Astrocyte (in vitro differentiated cells and primary cell): ENCODE results near the gene CASK. TPM values are rescaled to one million over a fixed set of nuclear protein-coding genes. Genes with fewer than 3 reads are reported as not detected.

Source experiments
- DNase-seq: peaks from one replicate; pipeline ENCODE4 v3.0.0-alpha.2; 2010; ENCODE audit warnings: low read depth
- FAIRE-seq: peaks from 2 replicates; lab custom pipeline; 2011; peaks lifted over from hg19 to GRCh38; lab: Jason Lieb, UNC
- H2AFZ ChIP-seq: 2 replicates; pipeline ENCODE4 v1.6.0; 2012; ENCODE audit warnings: low read depth, low read length, inconsistent platforms
- H3K27ac ChIP-seq: 2 replicates; pipeline ENCODE4 v1.5.1; 2011; ENCODE audit warnings: low read depth, low read length, inconsistent platforms
- H3K27me3 ChIP-seq: 2 replicates; pipeline ENCODE4 v1.6.0; 2011; ENCODE audit warnings: low read length, inconsistent platforms; ENCODE audit not compliant: insufficient read depth
- H3K36me3 ChIP-seq: 2 replicates; pipeline ENCODE4 v1.5.1; 2011; ENCODE audit warnings: low read length, inconsistent platforms; ENCODE audit not compliant: insufficient read depth
- H3K4me1 ChIP-seq: 2 replicates; pipeline ENCODE4 v1.5.1; 2011; ENCODE audit warnings: low read length, inconsistent platforms; ENCODE audit not compliant: insufficient read depth
- H3K4me2 ChIP-seq: 2 replicates; pipeline ENCODE4 v1.6.0; 2012; ENCODE audit warnings: low read length, inconsistent platforms
- H3K4me3 ChIP-seq: 2 replicates; pipeline ENCODE4 v1.5.1; 2011; ENCODE audit warnings: low read depth, mild to moderate bottlenecking, low read length, inconsistent platforms; ENCODE audit not compliant: insufficient read depth
- H3K79me2 ChIP-seq: 2 replicates; pipeline ENCODE4 v1.6.0; 2012; ENCODE audit warnings: mild to moderate bottlenecking, low read length, inconsistent platforms; ENCODE audit not compliant: insufficient read depth
- H3K9ac ChIP-seq: 2 replicates; pipeline ENCODE4 v1.6.0; 2012; ENCODE audit warnings: mild to moderate bottlenecking, low read length, inconsistent platforms
- H3K9me3 ChIP-seq: 2 replicates; pipeline ENCODE4 v1.5.1; 2012; ENCODE audit warnings: low read depth, mild to moderate bottlenecking, low read length, inconsistent platforms; ENCODE audit not compliant: insufficient read depth
- H4K20me1 ChIP-seq: 2 replicates; pipeline ENCODE4 v1.6.0; 2012; ENCODE audit warnings: low read length, inconsistent platforms; ENCODE audit not compliant: insufficient read depth
- H3K27ac Mint-ChIP-seq: one replicate; pipeline ENCODE4 v1.8.0; 2021; ENCODE audit warnings: mild to moderate bottlenecking, mixed read lengths; ENCODE audit not compliant: unreplicated experiment
- H3K27me3 Mint-ChIP-seq: one replicate; pipeline ENCODE4 v1.8.0; 2021; ENCODE audit warnings: low read depth, mixed read lengths; ENCODE audit not compliant: unreplicated experiment
- H3K36me3 Mint-ChIP-seq: one replicate; pipeline ENCODE4 v1.8.0; 2021; ENCODE audit warnings: low read depth, mixed read lengths; ENCODE audit not compliant: unreplicated experiment
- H3K4me1 Mint-ChIP-seq: one replicate; pipeline ENCODE4 v1.8.0; 2021; ENCODE audit warnings: low read depth, mixed read lengths; ENCODE audit not compliant: unreplicated experiment
- H3K4me3 Mint-ChIP-seq: one replicate; pipeline ENCODE4 v1.8.0; 2021; ENCODE audit warnings: mild to moderate bottlenecking, moderate library complexity, mixed read lengths; ENCODE audit not compliant: unreplicated experiment
- H3K9me3 Mint-ChIP-seq: one replicate; pipeline ENCODE4 v1.8.0; 2021; ENCODE audit warnings: mild to moderate bottlenecking, mixed read lengths; ENCODE audit not compliant: unreplicated experiment
- EZH2 ChIP-seq: IDR thresholded peaks from 2 replicates; pipeline ENCODE4 v1.6.1; 2012; ENCODE audit warnings: mild to moderate bottlenecking, low read length, inconsistent platforms; ENCODE audit not compliant: insufficient read depth
- total RNA-seq: library from RNA; stranded (reverse); gene quantifications from 2 replicates; pipeline ENCODE4 v1.2.1, GENCODE V29; 2021
- TF ChIP-seq, protein P1 (sequence below): IDR thresholded peaks from 2 replicates; pipeline ENCODE4 v1.5.1; 2011; ENCODE audit warnings: low read depth, mild to moderate bottlenecking, inconsistent platforms, low read length, moderate library complexity; ENCODE audit not compliant: insufficient read depth

CASK gene
- total RNA-seq, 1 donor from 2014 or later: 99.3 TPM

GRCh38 chrX:41507919-41508318 is 415.4 kb downstream of the CASK start:
- Histone ChIP-seq H3K9ac (no peak overlapping the region), H4K20me1 (no peaks in the 10 kb centered on the region), H3K27ac (no peak overlapping the region), H3K9me3 (no peaks in the 10 kb centered on the region), H3K27me3 (no peaks in the 10 kb centered on the region), H3K4me1 (no peaks in the 10 kb centered on the region), H3K4me2 (no peak overlapping the region), H3K79me2 (no peaks in the 10 kb centered on the region), H3K36me3 (no peaks in the 10 kb centered on the region), H3K4me3 (no peak overlapping the region), H2AFZ (no peak overlapping the region)
- DNase-seq (no peak), FAIRE-seq (peak; percentile 29)
- H3K27me3 Mint-ChIP-seq: no peaks in the 10 kb centered on the region
- no peaks in the 10 kb centered on the region for H3K36me3 Mint-ChIP-seq
- no peak overlapping the region for H3K27ac Mint-ChIP-seq
- H3K4me1 Mint-ChIP-seq: no peaks in the 10 kb centered on the region
- no peak for TF ChIP-seq EZH2
- TF ChIP-seq, protein P1, sequence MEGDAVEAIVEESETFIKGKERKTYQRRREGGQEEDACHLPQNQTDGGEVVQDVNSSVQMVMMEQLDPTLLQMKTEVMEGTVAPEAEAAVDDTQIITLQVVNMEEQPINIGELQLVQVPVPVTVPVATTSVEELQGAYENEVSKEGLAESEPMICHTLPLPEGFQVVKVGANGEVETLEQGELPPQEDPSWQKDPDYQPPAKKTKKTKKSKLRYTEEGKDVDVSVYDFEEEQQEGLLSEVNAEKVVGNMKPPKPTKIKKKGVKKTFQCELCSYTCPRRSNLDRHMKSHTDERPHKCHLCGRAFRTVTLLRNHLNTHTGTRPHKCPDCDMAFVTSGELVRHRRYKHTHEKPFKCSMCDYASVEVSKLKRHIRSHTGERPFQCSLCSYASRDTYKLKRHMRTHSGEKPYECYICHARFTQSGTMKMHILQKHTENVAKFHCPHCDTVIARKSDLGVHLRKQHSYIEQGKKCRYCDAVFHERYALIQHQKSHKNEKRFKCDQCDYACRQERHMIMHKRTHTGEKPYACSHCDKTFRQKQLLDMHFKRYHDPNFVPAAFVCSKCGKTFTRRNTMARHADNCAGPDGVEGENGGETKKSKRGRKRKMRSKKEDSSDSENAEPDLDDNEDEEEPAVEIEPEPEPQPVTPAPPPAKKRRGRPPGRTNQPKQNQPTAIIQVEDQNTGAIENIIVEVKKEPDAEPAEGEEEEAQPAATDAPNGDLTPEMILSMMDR: no peak
- H3K9me3 Mint-ChIP-seq: no peaks in the 10 kb centered on the region
- no peak overlapping the region for H3K4me3 Mint-ChIP-seq

GRCh38 chrX:41502004-41502403 is 421.4 kb downstream of the CASK start:
- TF ChIP-seq EZH2: no peak
- TF ChIP-seq, protein P1: no peak
- DNase-seq (no peak), FAIRE-seq (peak; percentile 71)
- Mint-ChIP-seq H3K4me1 (no peaks in the 10 kb centered on the region), H3K27me3 (no peaks in the 10 kb centered on the region), H3K36me3 (no peaks in the 10 kb centered on the region), H3K4me3 (no peak overlapping the region), H3K27ac (no peak overlapping the region), H3K9me3 (no peaks in the 10 kb centered on the region)
- H3K4me1 ChIP-seq: no peaks in the 10 kb centered on the region
- H3K4me3 ChIP-seq: no peak overlapping the region
- no peaks in the 10 kb centered on the region for H4K20me1 ChIP-seq
- H3K9ac ChIP-seq: no peak overlapping the region
- H3K4me2 ChIP-seq: no peak overlapping the region
- no peak overlapping the region for H3K27ac ChIP-seq
- H3K9me3 ChIP-seq: no peaks in the 10 kb centered on the region
- H3K27me3 ChIP-seq: no peaks in the 10 kb centered on the region
- H3K36me3 ChIP-seq: no peaks in the 10 kb centered on the region
- no peak overlapping the region for H2AFZ ChIP-seq
- H3K79me2 ChIP-seq: no peaks in the 10 kb centered on the region

DNA sequence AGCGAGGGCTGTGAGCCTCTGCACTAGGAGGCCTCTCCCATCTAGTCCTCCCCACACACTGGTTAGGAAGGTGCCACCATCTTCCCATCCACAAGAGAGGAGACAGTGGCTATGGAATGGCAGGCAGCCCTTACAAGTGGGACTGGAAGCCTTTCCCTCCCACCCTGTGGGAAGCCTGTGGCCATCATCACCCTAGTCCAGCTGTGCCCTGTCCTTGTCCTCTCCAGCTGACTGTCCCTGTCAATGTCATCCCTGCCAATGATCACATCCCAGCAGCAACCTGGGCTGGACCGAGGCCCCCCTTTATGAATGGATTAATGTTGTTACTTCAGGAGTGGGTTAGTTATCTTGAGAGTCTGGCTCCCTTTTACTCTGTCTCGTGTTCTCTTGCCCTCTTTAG is 423.4 kb downstream of the CASK start:
- H3K79me2 ChIP-seq: no peaks in the 10 kb centered on the region
- no peak for FAIRE-seq
- H3K27ac ChIP-seq: no peak overlapping the region
- no peaks in the 10 kb centered on the region for H3K36me3 Mint-ChIP-seq
- no peak overlapping the region for H2AFZ ChIP-seq
- no peak overlapping the region for H3K4me3 Mint-ChIP-seq
- no peak overlapping the region for H3K27ac Mint-ChIP-seq
- no peak for DNase-seq
- no peaks in the 10 kb centered on the region for H3K27me3 Mint-ChIP-seq
- H3K4me2 ChIP-seq: no peak overlapping the region
- no peak overlapping the region for H3K4me3 ChIP-seq
- no peaks in the 10 kb centered on the region for H3K9me3 ChIP-seq
- H4K20me1 ChIP-seq: no peaks in the 10 kb centered on the region
- H3K9ac ChIP-seq: no peak overlapping the region
- no peaks in the 10 kb centered on the region for H3K27me3 ChIP-seq
- no peak for TF ChIP-seq EZH2
- TF ChIP-seq, protein P1: no peak
- H3K4me1 Mint-ChIP-seq: no peaks in the 10 kb centered on the region
- no peaks in the 10 kb centered on the region for H3K36me3 ChIP-seq
- no peaks in the 10 kb centered on the region for H3K4me1 ChIP-seq
- no peaks in the 10 kb centered on the region for H3K9me3 Mint-ChIP-seq
